ENCODE data around the gene CCDC3.
"Not testable (repeated sequence)": the region's sequence is repeated elsewhere in the genome, so short reads cannot be mapped to it uniquely, and the experiment has no call there.

CCDC3 gene

GRCh38 chr10:12999849-13000248, 1.7 kb downstream of the CCDC3 start:
- DNase-seq (ENCODE audit: low read depth) = no peak

GRCh38 chr10:12995425-12995861, 6.1 kb downstream of the CCDC3 start:
- no peak for DNase-seq (ENCODE audit: low read depth)

GRCh38 chr10:12993595-12993994, 7.9 kb downstream of the CCDC3 start:
- no peak for DNase-seq (ENCODE audit: low read depth)

GRCh38 chr10:12985347-12985746, 16.2 kb downstream of the CCDC3 start:
- DNase-seq (ENCODE audit: low read depth) = no peak

- DNase-seq (ENCODE audit: low read depth) = no peak
Observed at GRCh38 chr10:12984165-12984747, 17.3 kb downstream of the CCDC3 start.

- not testable (repeated sequence) for DNase-seq (ENCODE audit: low read depth)
Observed at GRCh38 chr10:12983568-12983967, 17.9 kb downstream of the CCDC3 start.

GRCh38 chr10:12981570-12981969, 19.9 kb downstream of the CCDC3 start:
- peak; percentile 9 for DNase-seq (ENCODE audit: low read depth)

- no peak for DNase-seq (ENCODE audit: low read depth)
Observed at GRCh38 chr10:12980713-12981306, 20.7 kb downstream of the CCDC3 start.

GRCh38 chr10:12980102-12980661, 21.3 kb downstream of the CCDC3 start:
- no peak for DNase-seq (ENCODE audit: low read depth)

- no peak for DNase-seq (ENCODE audit: low read depth)
Observed at GRCh38 chr10:12978891-12979290, 22.6 kb downstream of the CCDC3 start.

- DNase-seq (ENCODE audit: low read depth) = no peak
Observed at GRCh38 chr10:12975906-12976305, 25.6 kb downstream of the CCDC3 start.

GRCh38 chr10:12975266-12975665, 26.2 kb downstream of the CCDC3 start:
- DNase-seq (ENCODE audit: low read depth) = no peak

- DNase-seq (ENCODE audit: low read depth) = no peak
Observed at GRCh38 chr10:12974491-12975199, 26.9 kb downstream of the CCDC3 start.

- no peak for DNase-seq (ENCODE audit: low read depth)
Observed at GRCh38 chr10:12974078-12974477, 27.4 kb downstream of the CCDC3 start.

- no peak for DNase-seq (ENCODE audit: low read depth)
Observed at GRCh38 chr10:12973149-12973718, 28.3 kb downstream of the CCDC3 start.

- DNase-seq (ENCODE audit: low read depth) = no peak
Observed at GRCh38 chr10:12972146-12972545, 29.4 kb downstream of the CCDC3 start.

GRCh38 chr10:12971001-12971788, 30.3 kb downstream of the CCDC3 start:
- DNase-seq (ENCODE audit: low read depth) = no peak

- no peak for DNase-seq (ENCODE audit: low read depth)
Observed at GRCh38 chr10:12969951-12970350, 31.6 kb downstream of the CCDC3 start.

GRCh38 chr10:12966067-12966466, 35.4 kb downstream of the CCDC3 start:
- DNase-seq (ENCODE audit: low read depth) = no peak

- no peak for DNase-seq (ENCODE audit: low read depth)
Observed at GRCh38 chr10:12965571-12965970, 35.9 kb downstream of the CCDC3 start.

GRCh38 chr10:12962556-12962955, 39.0 kb downstream of the CCDC3 start:
- DNase-seq (ENCODE audit: low read depth) = no peak
